ENCODE data around the gene COPG2. TPM values are rescaled to one million over a fixed set of nuclear protein-coding genes. Genes with fewer than 3 reads are reported as not detected.

COPG2 gene
- total and polyA plus RNA-seq, 2 of the 8 experiments (the other 6 are each of a cell fraction or from before 2014, with no cell fraction given), result 50.3 to 53.1 TPM

GRCh38 chr7:130476297-130477150 is 192.0 kb downstream of the COPG2 start:
- Histone ChIP-seq H3K23ac (ENCODE audit: insufficient read length) (no peak overlapping the region), H3K14ac (ENCODE audit: insufficient read length) (no peak overlapping the region), H3K56ac (replicated peaks; ENCODE audit: insufficient read length, low read depth, low read length) (no peak overlapping the region), H2BK20ac (ENCODE audit: low read length) (no peak overlapping the region), H3K18ac (ENCODE audit: extremely low read depth, low read length) (no peak overlapping the region), H3K4me1 (replicated peaks in 1 of 4; ENCODE audit: control insufficient read depth in 3 of 4, insufficient read depth in 4 of 4, low read length in 3 of 4) (peaks cover 0 to 3% (median 0%) of the 10 kb centered on the region in 4 experiments; a peak in 2 of 7 replicates), H3K4ac (replicated peaks; ENCODE audit: insufficient read length, low read depth, low read length) (no peak overlapping the region), H4K8ac (ENCODE audit: extremely low read depth, insufficient read depth, low read length) (no peak overlapping the region), H2BK5ac (ENCODE audit: low read depth, low read length) (no peak overlapping the region), H3K4me3 (ENCODE audit: extremely low read depth in 1 of 4, insufficient read depth in 2 of 4, low read depth in 3 of 4, low read length in 4 of 4) (no peak overlapping the region), H2BK15ac (ENCODE audit: low read length) (no peak overlapping the region), H3K79me2 (ENCODE audit: control insufficient read depth in 1 of 2, insufficient read depth in 2 of 2, low read length in 2 of 2) (no peaks in the 10 kb centered on the region), H2AK5ac (ENCODE audit: low read depth, low read length) (no peak overlapping the region), H2BK120ac (replicated peaks; ENCODE audit: low read depth, low read length) (no peak overlapping the region), H3K23me2 (ENCODE audit: low read depth, low read length) (no peaks in the 10 kb centered on the region; the same call in 1 of the 2 replicates), H3K27ac (ENCODE audit: low read depth, low read length) (no peak overlapping the region), H3K9ac (replicated peaks in 1 of 4; ENCODE audit: extremely low read depth in 1 of 4, low read depth in 3 of 4, low read length in 3 of 4) (no peak overlapping the region), H3K27me3 (replicated peaks in 1 of 4; ENCODE audit: control insufficient read depth in 3 of 4, extremely low read depth in 1 of 4, insufficient read depth in 3 of 4, low read length in 3 of 4) (no peaks in the 10 kb centered on the region), H3K36me3 (ENCODE audit: control insufficient read depth in 2 of 4, insufficient read depth in 4 of 4, low read length in 3 of 4) (no peaks in the 10 kb centered on the region), H4K5ac (ENCODE audit: insufficient read length, low read depth, low read length) (no peak overlapping the region), H3K9me3 (ENCODE audit: insufficient read depth in 2 of 2, low read depth in 1 of 2, low read length in 1 of 2) (no peaks in the 10 kb centered on the region), H4K20me1 (replicated peaks in 1 of 2; ENCODE audit: control insufficient read depth in 1 of 2, insufficient read depth in 2 of 2, low read length in 2 of 2) (no peaks in the 10 kb centered on the region), H4K91ac (replicated peaks; ENCODE audit: insufficient read length, low read length) (no peak overlapping the region), H3K4me2 (ENCODE audit: insufficient read depth in 1 of 2, low read depth in 2 of 2, low read length in 2 of 2) (no peak overlapping the region), H2BK12ac (ENCODE audit: low read depth, low read length) (no peak overlapping the region), H3K79me1 (ENCODE audit: low read depth, low read length) (no peaks in the 10 kb centered on the region), H2AFZ (ENCODE audit: low read length) (0 out of 2 replicates have a peak overlapping the region, but pooled peaks have one; percentile 72)
- POLR2A ChIA-PET (ENCODE audit: partially characterized antibody), result interaction anchor here (0.7 to 1.6 kb wide), 2 partner anchors 10 to 35 kb away, joined by 3 to 5 read pairs; no protein-coding TSS in a partner anchor
- CTCF ChIA-PET (ENCODE audit: partially characterized antibody), result interaction anchor here (0.6 to 3.7 kb wide), 8 partner anchors 9 to 233 kb away, joined by 3 to 19 read pairs (median 4); no protein-coding TSS in a partner anchor
- WGBS, 2 experiments (ENCODE audit: extremely low coverage in 1 of 2, insufficient coverage in 1 of 2, insufficient read length in 1 of 2, insufficient replicate concordance in 2 of 2, low coverage in 1 of 2, low lambda C conversion rate in 2 of 2, missing lambda C conversion rate in 1 of 2), result 78% methylated on average over 9 of the region's 9 CpGs; no CpG with 5 or more reads in 1 of the 2 experiments
- FAIRE-seq, result no peak
- DNase-seq (ENCODE audit: low read depth in 1 of 2, low spot score in 2 of 2), result no peak
- TF ChIP-seq SP2 (IDR thresholded peaks at IDR 0.05; ENCODE audit: low read length), result no peak
- no peak for TF ChIP-seq YY1 (IDR thresholded peaks at IDR 0.05; ENCODE audit: low read depth, low read length)
- TF ChIP-seq CEBPB (IDR thresholded peaks at IDR 0.05; ENCODE audit: low read depth, low read length), result no peak
- no peak for TF ChIP-seq SIN3A (conservative IDR thresholded peaks at IDR 0.05 in 1 of 2, IDR thresholded peaks at IDR 0.05 in 1 of 2; ENCODE audit: low read depth in 1 of 2, low read length in 2 of 2)
- TF ChIP-seq RNF2 (IDR thresholded peaks at IDR 0.05; ENCODE audit: borderline replicate concordance, low read depth, low read length, missing control alignments, poor library complexity, severe bottlenecking), result no peak
- no peak for TF ChIP-seq NANOG (IDR thresholded peaks at IDR 0.05; ENCODE audit: insufficient read depth, low read depth, low read length, poor library complexity, severe bottlenecking)
- TF ChIP-seq SIX5 (IDR thresholded peaks at IDR 0.05; ENCODE audit: low read depth, low read length), result no peak
- TF ChIP-seq SRF (IDR thresholded peaks at IDR 0.05; ENCODE audit: low read depth, low read length), result no peak
- TF ChIP-seq PHF8 (conservative IDR thresholded peaks at IDR 0.05; ENCODE audit: low read depth, low read length), result no peak
- no peak for TF ChIP-seq RBBP5 (IDR thresholded peaks at IDR 0.05; ENCODE audit: borderline replicate concordance, low read depth, low read length)

Data from H1 (cell line).